Skeletal muscle cell (primary cell): ENCODE measurements around the gene CCNE1.
A peak's percentile ranks its signal among the peaks of the same experiment; 100 is the strongest.

ENCODE experiments used
- DNase-seq: peaks from one replicate; pipeline ENCODE4 v3.0.0-alpha.2; 2010; ENCODE audit warnings: low read depth
- H3K4me3 ChIP-seq: 2 replicates; pipeline ENCODE4 v1.5.1; 2011; ENCODE audit warnings: low read depth, mild to moderate bottlenecking, control low read depth, low read length, moderate library complexity

CCNE1 gene

GRCh38 chr19:29840066-29840950 is 28.5 kb downstream of the CCNE1 start:
- H3K4me3 ChIP-seq, result no peak overlapping the region
- DNase-seq, result no peak

GRCh38 chr19:29841209-29841558 is 29.4 kb downstream of the CCNE1 start:
- H3K4me3 ChIP-seq, result no peak overlapping the region
- no peak for DNase-seq

- no peak for DNase-seq
These were observed 30.0 kb downstream of the CCNE1 start for GRCh38 chr19:29841559-29842367.

GRCh38 chr19:29842471-29843179 is 30.8 kb downstream of the CCNE1 start:
- no peak for DNase-seq
- no peak overlapping the region for H3K4me3 ChIP-seq

More at GRCh38 chr19:29841559-29842367, 30.0 kb downstream of the CCNE1 start:
- no peak overlapping the region for H3K4me3 ChIP-seq

- peak overlapping the region; percentile 29 for H3K4me3 ChIP-seq
- DNase-seq, result no peak
These were observed 31.6 kb downstream of the CCNE1 start for GRCh38 chr19:29843180-29844051.

GRCh38 chr19:29844891-29845573 is 33.2 kb downstream of the CCNE1 start:
- H3K4me3 ChIP-seq, result peak overlapping the region; percentile 78
- peak; percentile 60 for DNase-seq

- H3K4me3 ChIP-seq, result peak overlapping the region; percentile 78
- no peak for DNase-seq
These were observed 33.9 kb downstream of the CCNE1 start for GRCh38 chr19:29845574-29846176.

- no peak for DNase-seq
- H3K4me3 ChIP-seq, result no peak overlapping the region
These were observed 37.4 kb downstream of the CCNE1 start for GRCh38 chr19:29849208-29849607.

GRCh38 chr19:29850482-29850881 is 38.7 kb downstream of the CCNE1 start:
- no peak for DNase-seq

GRCh38 chr19:29851769-29852521 is 40.2 kb downstream of the CCNE1 start:
- DNase-seq, result no peak
- H3K4me3 ChIP-seq, result no peak overlapping the region

More at GRCh38 chr19:29850482-29850881, 38.7 kb downstream of the CCNE1 start:
- no peak overlapping the region for H3K4me3 ChIP-seq

GRCh38 chr19:29854033-29854432 is 42.2 kb downstream of the CCNE1 start:
- H3K4me3 ChIP-seq, result no peak overlapping the region
- DNase-seq, result no peak

- no peak overlapping the region for H3K4me3 ChIP-seq
- no peak for DNase-seq
These were observed 43.3 kb downstream of the CCNE1 start for GRCh38 chr19:29855087-29855486.

GRCh38 chr19:29855741-29856500 is 44.1 kb downstream of the CCNE1 start:
- no peak overlapping the region for H3K4me3 ChIP-seq
- no peak for DNase-seq

- no peak for DNase-seq
- H3K4me3 ChIP-seq, result no peak overlapping the region
These were observed 46.3 kb downstream of the CCNE1 start for GRCh38 chr19:29858000-29858596.

GRCh38 chr19:29858621-29859020 is 46.8 kb downstream of the CCNE1 start:
- no peak for DNase-seq
- H3K4me3 ChIP-seq, result no peak overlapping the region

GRCh38 chr19:29860492-29860891 is 48.7 kb downstream of the CCNE1 start:
- no peak for DNase-seq
- H3K4me3 ChIP-seq, result no peak overlapping the region
